Measurements from ENCODE around the gene WSCD1.

WSCD1 gene

DNA sequence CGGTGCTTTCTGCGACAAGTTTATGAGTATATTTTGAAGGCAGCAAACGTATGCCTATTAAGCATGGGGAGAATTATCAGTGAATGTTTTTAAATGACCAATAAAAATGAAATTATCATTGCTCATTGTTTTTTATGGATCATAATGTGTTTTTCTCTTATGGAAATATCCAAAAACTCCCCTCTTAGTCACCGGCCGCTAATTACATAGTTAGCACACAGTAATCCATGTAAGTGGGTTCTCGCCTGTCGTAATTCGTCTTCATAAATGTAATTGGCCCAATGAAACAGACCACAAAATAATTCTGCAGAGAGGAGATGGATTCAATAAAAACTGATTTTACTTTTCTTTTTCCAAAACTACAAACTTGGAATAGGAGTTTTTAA is 69.3 kb downstream of the WSCD1 start:
- H3K27ac ChIP-seq (ENCODE audit: low read depth, low read length): no peak overlapping the region
- H3K4me2 ChIP-seq (ENCODE audit: low read length): no peak overlapping the region
- H3K27me3 ChIP-seq (ENCODE audit: control insufficient read depth, low read length): no peaks in the 10 kb centered on the region
- no peaks in the 10 kb centered on the region; the same call in 1 of the 2 replicates for H4K20me1 ChIP-seq (ENCODE audit: control insufficient read depth, insufficient read depth, low read depth, low read length)
- H3K9me2 ChIP-seq (replicated peaks; ENCODE audit: control insufficient read depth, low read length): no peaks in the 10 kb centered on the region
- H3K79me2 ChIP-seq (ENCODE audit: control insufficient read depth, low read length): no peaks in the 10 kb centered on the region
- no peaks in the 10 kb centered on the region for H3F3A ChIP-seq (ENCODE audit: control insufficient read depth, insufficient read depth)
- H3K4me1 ChIP-seq (ENCODE audit: control insufficient read depth, low read length): no peaks in the 10 kb centered on the region
- no peak overlapping the region for H3K4me3 ChIP-seq (ENCODE audit: low read length)
- no peaks in the 10 kb centered on the region for H3K36me3 ChIP-seq (ENCODE audit: control insufficient read depth, low read length)
- no peaks in the 10 kb centered on the region for H3K9me3 ChIP-seq (ENCODE audit: control insufficient read depth, insufficient read depth, low read length)
- TF ChIP-seq, protein P1, sequence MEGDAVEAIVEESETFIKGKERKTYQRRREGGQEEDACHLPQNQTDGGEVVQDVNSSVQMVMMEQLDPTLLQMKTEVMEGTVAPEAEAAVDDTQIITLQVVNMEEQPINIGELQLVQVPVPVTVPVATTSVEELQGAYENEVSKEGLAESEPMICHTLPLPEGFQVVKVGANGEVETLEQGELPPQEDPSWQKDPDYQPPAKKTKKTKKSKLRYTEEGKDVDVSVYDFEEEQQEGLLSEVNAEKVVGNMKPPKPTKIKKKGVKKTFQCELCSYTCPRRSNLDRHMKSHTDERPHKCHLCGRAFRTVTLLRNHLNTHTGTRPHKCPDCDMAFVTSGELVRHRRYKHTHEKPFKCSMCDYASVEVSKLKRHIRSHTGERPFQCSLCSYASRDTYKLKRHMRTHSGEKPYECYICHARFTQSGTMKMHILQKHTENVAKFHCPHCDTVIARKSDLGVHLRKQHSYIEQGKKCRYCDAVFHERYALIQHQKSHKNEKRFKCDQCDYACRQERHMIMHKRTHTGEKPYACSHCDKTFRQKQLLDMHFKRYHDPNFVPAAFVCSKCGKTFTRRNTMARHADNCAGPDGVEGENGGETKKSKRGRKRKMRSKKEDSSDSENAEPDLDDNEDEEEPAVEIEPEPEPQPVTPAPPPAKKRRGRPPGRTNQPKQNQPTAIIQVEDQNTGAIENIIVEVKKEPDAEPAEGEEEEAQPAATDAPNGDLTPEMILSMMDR (IDR thresholded peaks at IDR 0.05; ENCODE audit: low read depth, low read length, poor library complexity, severe bottlenecking): no peak
- TF ChIP-seq EZH2phosphoT487 (IDR thresholded peaks at IDR 0.05; ENCODE audit: borderline replicate concordance, low read length): no peak

- Histone ChIP-seq H3K79me2 (ENCODE audit: control insufficient read depth, low read length) (no peaks in the 10 kb centered on the region), H3K9me2 (replicated peaks; ENCODE audit: control insufficient read depth, low read length) (no peaks in the 10 kb centered on the region), H4K20me1 (ENCODE audit: control insufficient read depth, insufficient read depth, low read depth, low read length) (no peaks in the 10 kb centered on the region; the same call in 1 of the 2 replicates), H3K9me3 (ENCODE audit: control insufficient read depth, insufficient read depth, low read length) (no peaks in the 10 kb centered on the region), H3K4me3 (ENCODE audit: low read length) (no peak overlapping the region), H3K36me3 (ENCODE audit: control insufficient read depth, low read length) (no peaks in the 10 kb centered on the region), H3F3A (ENCODE audit: control insufficient read depth, insufficient read depth) (no peaks in the 10 kb centered on the region), H3K27ac (ENCODE audit: low read depth, low read length) (no peak overlapping the region), H3K4me2 (ENCODE audit: low read length) (no peak overlapping the region), H3K27me3 (ENCODE audit: control insufficient read depth, low read length) (no peaks in the 10 kb centered on the region), H3K4me1 (ENCODE audit: control insufficient read depth, low read length) (no peaks in the 10 kb centered on the region)
- TF ChIP-seq, protein P1 (IDR thresholded peaks at IDR 0.05; ENCODE audit: low read depth, low read length, poor library complexity, severe bottlenecking): no peak
- TF ChIP-seq EZH2phosphoT487 (IDR thresholded peaks at IDR 0.05; ENCODE audit: borderline replicate concordance, low read length): no peak
Observed at GRCh38 chr17:6140188-6140587, 70.0 kb downstream of the WSCD1 start.

- Histone ChIP-seq H3F3A (ENCODE audit: control insufficient read depth, insufficient read depth) (no peaks in the 10 kb centered on the region), H3K79me2 (ENCODE audit: control insufficient read depth, low read length) (no peaks in the 10 kb centered on the region), H3K36me3 (ENCODE audit: control insufficient read depth, low read length) (no peaks in the 10 kb centered on the region), H3K9me3 (ENCODE audit: control insufficient read depth, insufficient read depth, low read length) (no peaks in the 10 kb centered on the region), H3K4me2 (ENCODE audit: low read length) (no peak overlapping the region), H3K27me3 (ENCODE audit: control insufficient read depth, low read length) (no peaks in the 10 kb centered on the region), H3K4me3 (ENCODE audit: low read length) (no peak overlapping the region), H3K4me1 (ENCODE audit: control insufficient read depth, low read length) (no peaks in the 10 kb centered on the region), H3K27ac (ENCODE audit: low read depth, low read length) (no peak overlapping the region), H4K20me1 (ENCODE audit: control insufficient read depth, insufficient read depth, low read depth, low read length) (no peaks in the 10 kb centered on the region; the same call in 1 of the 2 replicates), H3K9me2 (replicated peaks; ENCODE audit: control insufficient read depth, low read length) (no peaks in the 10 kb centered on the region)
- TF ChIP-seq EZH2phosphoT487 (IDR thresholded peaks at IDR 0.05; ENCODE audit: borderline replicate concordance, low read length): no peak
- TF ChIP-seq, protein P1 (IDR thresholded peaks at IDR 0.05; ENCODE audit: low read depth, low read length, poor library complexity, severe bottlenecking): no peak
Observed at GRCh38 chr17:6140728-6141330, 70.7 kb downstream of the WSCD1 start.

Measured in DOHH2 (cell line).